CD4-positive, CD25-positive, alpha-beta regulatory T cell (primary cell): ENCODE data around the gene ARSB. TPM values are rescaled to one million over a fixed set of nuclear protein-coding genes. Genes with fewer than 3 reads are reported as not detected.

ENCODE experiments used
- ATAC-seq, 2 donors: fragments of 150-1000 bp; cut with Tn5 transposase; one replicate each; pipeline ENCODE4 v1.10.0; 2021; ENCODE audit warnings: low read depth in 2 of 2, moderate number of reproducible peaks in 2 of 2, moderate library complexity in 1 of 2
- DNase-seq, 3 donors: peaks; one replicate each; pipeline versions ENCODE4 v3.0.0 to v3.0.0-alpha.2; 2012 to 2022; ENCODE audit warnings: mixed read lengths in 1 of 3
- H3K27ac ChIP-seq: one replicate; pipeline ENCODE4 v1.7.0; 2013; ENCODE audit warnings: mild to moderate bottlenecking, low read length; ENCODE audit not compliant: insufficient read depth, poor library complexity, severe bottlenecking
- H3K27me3 ChIP-seq: one replicate; pipeline ENCODE4 v1.7.0; 2013; ENCODE audit warnings: low read length; ENCODE audit not compliant: control insufficient read depth, insufficient read depth
- H3K36me3 ChIP-seq: one replicate; pipeline ENCODE4 v1.7.0; 2013; ENCODE audit warnings: mild to moderate bottlenecking, low read length, moderate library complexity; ENCODE audit not compliant: control insufficient read depth, insufficient read depth
- H3K4me1 ChIP-seq: 2 replicates; pipeline ENCODE4 v1.7.0; 2013; ENCODE audit warnings: mild to moderate bottlenecking, low read length; ENCODE audit not compliant: insufficient read depth, control insufficient read depth, poor library complexity, severe bottlenecking
- H3K4me3 ChIP-seq: one replicate; pipeline ENCODE4 v1.7.0; 2013; ENCODE audit warnings: low read depth, mild to moderate bottlenecking, low read length, moderate library complexity
- H3K9me3 ChIP-seq, 2 experiments: 1 replicate in 1 of 2; 2 replicates in 1 of 2; pipeline ENCODE4 v1.7.0; 2013; ENCODE audit warnings: low read length in 2 of 2, mild to moderate bottlenecking in 1 of 2, moderate library complexity in 1 of 2; ENCODE audit not compliant: control insufficient read depth in 2 of 2
- H3K27ac Mint-ChIP-seq, 3 donors: one replicate each; pipeline ENCODE4 v1.8.0; 2020 to 2022; ENCODE audit warnings: mild to moderate bottlenecking in 3 of 3, mixed read lengths in 3 of 3, moderate library complexity in 2 of 3
- H3K27me3 Mint-ChIP-seq: one replicate; pipeline ENCODE4 v1.8.0; 2022; ENCODE audit warnings: mild to moderate bottlenecking, mixed read lengths
- H3K36me3 Mint-ChIP-seq: one replicate; pipeline ENCODE4 v1.8.0; 2020; ENCODE audit warnings: mixed read lengths
- H3K4me1 Mint-ChIP-seq, 4 donors: one replicate each; pipeline ENCODE4 v1.8.0; 2020 to 2022; ENCODE audit warnings: mixed read lengths in 4 of 4, mild to moderate bottlenecking in 1 of 4
- H3K4me3 Mint-ChIP-seq, 4 donors: one replicate each; pipeline ENCODE4 v1.8.0; 2020 to 2022; ENCODE audit warnings: mild to moderate bottlenecking in 4 of 4, mixed read lengths in 4 of 4, moderate library complexity in 3 of 4
- H3K9me3 Mint-ChIP-seq, 7 donors: one replicate each; pipeline ENCODE4 v1.8.0; 2020 to 2022; ENCODE audit warnings: mixed read lengths in 7 of 7, mild to moderate bottlenecking in 3 of 7, moderate library complexity in 2 of 7
- polyA plus RNA-seq, 4 donors: library from polyadenylated mRNA; unstranded; fragments of 300-500 nt; fragmentation: Illumina TruSeq; gene quantifications; one replicate each; pipeline ENCODE4 v1.2.3, GENCODE V29; 2021
- total RNA-seq: library from RNA; stranded (reverse); gene quantifications from one replicate; pipeline ENCODE4 v1.2.3, GENCODE V29; 2022

Gene ARSB
- total and polyA plus RNA-seq, 5 donors from 2014 or later, result 3.4 to 6.5 (median 4.4) TPM

DNA sequence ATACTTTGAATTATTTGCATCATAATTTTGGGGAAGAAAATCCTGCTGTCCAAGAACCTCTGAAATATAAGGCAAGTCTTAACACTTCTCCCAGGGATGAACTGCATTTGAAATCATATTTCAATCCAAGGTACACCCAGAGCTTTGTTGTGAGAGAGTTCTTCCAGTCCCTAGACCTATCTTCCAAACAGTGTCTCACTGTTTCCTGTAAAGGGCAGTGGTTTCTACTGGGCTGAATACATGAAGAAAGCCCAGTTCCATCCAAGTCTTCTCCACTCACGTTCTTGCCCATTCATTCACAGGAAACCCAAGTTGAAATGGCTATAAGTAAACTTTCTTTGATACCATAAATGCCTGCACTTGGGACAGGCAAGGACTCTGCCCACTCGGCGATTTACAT lies 228.3 kb downstream of the ARSB start:
- H3K9me3 ChIP-seq, result no peaks in the 10 kb centered on the region
- Mint-ChIP-seq H3K36me3 (no peaks in the 10 kb centered on the region), H3K4me3 (no peak overlapping the region), H3K27me3 (peaks cover 7% of the 10 kb centered on the region), H3K4me1 (no peaks in the 10 kb centered on the region), H3K27ac (no peak overlapping the region), H3K9me3 (peaks cover 0 to 5% (median 0%) of the 10 kb centered on the region in 7 donors)
- no peak overlapping the region for H3K27ac ChIP-seq
- no peak overlapping the region for H3K4me3 ChIP-seq
- no peaks in the 10 kb centered on the region for H3K4me1 ChIP-seq
- no peaks in the 10 kb centered on the region for H3K27me3 ChIP-seq
- DNase-seq (no peak), ATAC-seq (no peak)
- H3K36me3 ChIP-seq, result no peaks in the 10 kb centered on the region

DNA sequence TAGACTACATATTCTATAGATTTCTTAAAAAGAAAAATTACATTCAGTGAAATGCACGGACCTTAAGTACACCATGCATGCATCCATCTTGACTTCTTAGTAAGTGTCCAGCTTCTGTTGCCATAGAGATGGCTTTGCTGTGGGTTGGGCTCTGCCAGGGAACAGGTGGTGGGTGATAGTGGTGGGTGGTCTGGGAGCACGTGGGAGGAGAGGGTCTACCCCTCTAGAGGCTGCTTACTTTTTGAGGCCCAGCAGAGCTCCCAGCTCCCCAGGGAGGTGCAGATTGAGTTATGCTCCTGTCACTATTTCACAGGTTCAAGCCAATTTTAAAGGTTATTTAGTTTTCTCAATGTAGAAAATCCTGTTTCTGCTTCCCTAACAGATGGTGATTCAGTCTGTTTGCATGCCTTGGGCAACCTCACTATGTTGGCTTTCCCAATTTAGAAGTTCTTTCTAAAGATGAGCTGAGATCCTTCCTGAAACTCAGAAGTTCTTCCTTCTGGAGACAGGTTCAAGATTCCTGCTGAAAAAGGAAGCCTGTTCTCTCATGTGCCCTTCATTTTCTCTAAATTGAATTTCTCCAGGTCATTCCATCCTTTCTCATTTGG lies 229.2 kb downstream of the ARSB start:
- no peak for DNase-seq
- H3K4me3 ChIP-seq, result no peak overlapping the region
- ATAC-seq, result no peak
- Mint-ChIP-seq H3K27me3 (peaks cover 7% of the 10 kb centered on the region), H3K27ac (no peak overlapping the region), H3K4me1 (no peaks in the 10 kb centered on the region), H3K4me3 (no peak overlapping the region), H3K9me3 (peaks cover 0 to 4% (median 0%) of the 10 kb centered on the region in 7 donors), H3K36me3 (no peaks in the 10 kb centered on the region)
- H3K27ac ChIP-seq, result no peak overlapping the region
- no peaks in the 10 kb centered on the region for H3K27me3 ChIP-seq
- no peaks in the 10 kb centered on the region for H3K36me3 ChIP-seq
- no peaks in the 10 kb centered on the region for H3K4me1 ChIP-seq
- no peaks in the 10 kb centered on the region for H3K9me3 ChIP-seq

DNA sequence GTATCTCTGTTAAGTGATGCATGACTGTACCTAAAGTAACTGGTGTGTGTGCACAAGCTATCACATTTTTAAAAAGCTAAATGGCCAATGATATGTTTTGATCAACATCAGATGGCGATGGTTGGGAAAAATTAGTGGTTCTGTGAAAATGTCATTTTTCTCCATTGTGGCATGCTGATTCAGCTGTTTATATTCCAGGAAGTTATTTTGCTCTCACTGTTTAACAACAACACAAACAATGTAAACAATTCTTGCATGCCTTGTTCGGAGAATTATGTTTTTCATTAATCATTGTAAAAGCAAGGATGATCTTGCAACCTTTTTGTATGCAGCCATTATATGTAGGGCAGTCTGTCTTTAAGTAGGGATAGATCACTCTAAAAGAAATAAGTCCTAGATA lies 230.5 kb downstream of the ARSB start:
- Mint-ChIP-seq H3K36me3 (no peaks in the 10 kb centered on the region), H3K27ac (no peak overlapping the region), H3K27me3 (peaks cover 7% of the 10 kb centered on the region), H3K4me3 (no peak overlapping the region), H3K9me3 (no peaks in the 10 kb centered on the region), H3K4me1 (no peaks in the 10 kb centered on the region)
- H3K36me3 ChIP-seq, result no peaks in the 10 kb centered on the region
- DNase-seq (no peak), ATAC-seq (no peak)
- H3K27ac ChIP-seq, result no peak overlapping the region
- H3K4me1 ChIP-seq, result no peaks in the 10 kb centered on the region
- no peaks in the 10 kb centered on the region for H3K9me3 ChIP-seq
- H3K4me3 ChIP-seq, result no peak overlapping the region
- no peaks in the 10 kb centered on the region for H3K27me3 ChIP-seq

DNA sequence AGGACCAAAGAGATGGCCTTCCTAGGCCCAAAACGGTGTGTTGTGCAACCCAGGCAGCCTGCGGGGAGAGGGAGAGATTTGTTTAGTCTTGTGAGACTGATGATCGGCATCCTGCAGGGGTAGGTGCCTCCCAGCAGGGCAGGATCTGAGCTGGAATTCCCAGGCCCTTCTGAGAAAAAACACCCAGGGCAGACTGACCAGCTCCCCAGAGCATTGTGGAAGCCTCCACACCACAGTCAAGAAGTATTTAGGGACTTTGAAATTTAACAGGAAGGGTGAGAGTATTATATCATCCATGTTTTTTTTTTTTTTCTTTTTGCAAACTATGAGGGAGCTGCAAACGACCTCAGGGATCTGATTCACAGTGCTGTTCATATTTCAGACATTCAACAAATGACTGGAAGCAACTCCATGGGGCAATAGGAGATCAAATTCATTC lies 232.0 kb downstream of the ARSB start:
- H3K27me3 Mint-ChIP-seq, result peaks cover 10% of the 10 kb centered on the region
- H3K4me3 Mint-ChIP-seq, result no peak overlapping the region
- H3K27ac Mint-ChIP-seq, result no peak overlapping the region
- no peak overlapping the region for H3K27ac ChIP-seq
- DNase-seq, result no peak
- H3K4me3 ChIP-seq, result no peak overlapping the region
- no peaks in the 10 kb centered on the region for H3K36me3 Mint-ChIP-seq
- H3K36me3 ChIP-seq, result no peaks in the 10 kb centered on the region
- no peaks in the 10 kb centered on the region for H3K9me3 ChIP-seq
- H3K4me1 ChIP-seq, result no peaks in the 10 kb centered on the region
- no peaks in the 10 kb centered on the region for H3K4me1 Mint-ChIP-seq
- no peak for ATAC-seq
- no peaks in the 10 kb centered on the region for H3K27me3 ChIP-seq
- no peaks in the 10 kb centered on the region for H3K9me3 Mint-ChIP-seq

DNA sequence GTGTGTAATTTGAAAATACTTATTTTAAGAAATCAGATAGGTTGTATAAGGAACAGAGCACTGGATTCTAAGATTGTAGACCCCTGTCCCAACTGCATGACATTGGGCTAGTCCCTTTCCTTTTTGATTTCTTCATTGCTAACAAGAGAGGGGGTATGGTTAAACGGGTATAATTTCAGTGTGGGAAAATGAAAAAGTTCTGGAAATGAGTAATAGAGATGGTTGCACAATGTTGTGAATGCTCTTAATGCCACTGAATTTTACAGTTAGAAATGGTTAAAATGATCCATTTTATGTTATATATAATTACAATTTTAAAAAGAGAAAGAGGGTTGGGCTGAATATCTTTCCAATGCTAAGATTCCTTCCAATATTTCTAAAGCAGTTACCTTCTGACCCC lies 233.2 kb downstream of the ARSB start:
- DNase-seq, result no peak
- no peak for ATAC-seq
- Mint-ChIP-seq H3K4me1 (no peaks in the 10 kb centered on the region), H3K36me3 (no peaks in the 10 kb centered on the region), H3K27me3 (peaks cover 10% of the 10 kb centered on the region), H3K4me3 (no peak overlapping the region), H3K9me3 (no peaks in the 10 kb centered on the region), H3K27ac (no peak overlapping the region)
- Histone ChIP-seq H3K4me1 (no peaks in the 10 kb centered on the region), H3K36me3 (no peaks in the 10 kb centered on the region), H3K9me3 (no peaks in the 10 kb centered on the region), H3K27me3 (no peaks in the 10 kb centered on the region), H3K4me3 (no peak overlapping the region), H3K27ac (no peak overlapping the region)

DNA sequence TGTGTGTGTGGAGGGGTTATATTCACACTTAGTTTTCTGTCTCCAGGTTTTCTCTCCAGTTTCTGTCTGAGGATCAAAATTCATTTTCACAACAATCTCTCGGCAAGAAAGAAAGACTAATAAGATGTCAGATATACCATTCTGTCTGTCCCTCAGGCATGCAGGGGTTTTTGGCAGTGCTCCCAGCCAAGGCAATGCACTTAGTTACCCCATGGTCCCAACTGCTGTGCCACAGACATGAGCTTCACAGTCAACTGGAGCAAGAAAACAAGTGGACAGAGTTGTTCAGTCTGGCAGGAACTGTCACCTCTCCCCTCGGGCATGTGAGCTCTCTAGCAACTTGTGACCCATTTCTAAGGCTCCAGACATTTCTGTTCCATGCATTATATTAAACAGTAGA lies 234.8 kb downstream of the ARSB start:
- H3K4me3 Mint-ChIP-seq, result no peak overlapping the region
- H3K36me3 ChIP-seq, result no peaks in the 10 kb centered on the region
- H3K4me1 ChIP-seq, result no peaks in the 10 kb centered on the region
- no peak overlapping the region for H3K27ac Mint-ChIP-seq
- no peak overlapping the region for H3K4me3 ChIP-seq
- H3K9me3 ChIP-seq, result no peaks in the 10 kb centered on the region
- peaks cover 17% of the 10 kb centered on the region for H3K27me3 Mint-ChIP-seq
- H3K4me1 Mint-ChIP-seq, result no peaks in the 10 kb centered on the region
- no peaks in the 10 kb centered on the region for H3K9me3 Mint-ChIP-seq
- no peaks in the 10 kb centered on the region for H3K27me3 ChIP-seq
- DNase-seq, result no peak
- ATAC-seq, result no peak
- no peaks in the 10 kb centered on the region for H3K36me3 Mint-ChIP-seq
- H3K27ac ChIP-seq, result no peak overlapping the region

DNA sequence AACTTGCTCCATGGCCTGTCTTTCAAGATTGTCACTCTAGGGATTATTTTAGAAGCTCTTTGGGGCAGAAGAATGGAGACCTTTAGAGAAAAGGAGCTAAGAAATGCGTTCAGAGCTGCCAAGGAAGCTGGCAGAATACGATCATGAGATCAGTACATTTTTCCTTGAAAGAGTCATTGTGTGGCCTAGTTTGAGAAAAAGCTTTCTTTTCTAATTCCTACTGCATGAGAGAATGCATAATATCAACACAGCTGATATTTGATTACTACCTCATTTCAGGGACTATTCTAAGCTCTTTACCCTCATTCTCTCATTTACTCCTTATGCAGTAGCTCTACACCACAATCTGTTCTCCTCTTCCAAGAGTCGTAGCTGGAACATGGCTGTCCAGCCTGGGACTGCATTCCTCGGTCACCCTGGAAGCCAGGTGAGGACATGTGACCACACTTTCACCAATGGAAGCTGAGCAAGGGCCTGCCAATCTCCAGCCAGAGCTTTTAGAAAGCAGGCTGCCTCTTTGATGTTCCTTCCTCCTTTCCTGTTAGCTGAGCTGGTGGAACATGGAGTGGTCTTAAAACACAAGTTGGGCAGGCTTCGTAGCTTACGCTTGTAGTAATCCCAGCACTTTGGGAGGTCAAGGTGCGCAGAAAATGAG lies 237.3 kb downstream of the ARSB start:
- H3K36me3 ChIP-seq, result no peaks in the 10 kb centered on the region
- ATAC-seq (no peak), DNase-seq (no peak)
- no peaks in the 10 kb centered on the region for H3K27me3 ChIP-seq
- no peak overlapping the region for H3K27ac ChIP-seq
- Mint-ChIP-seq H3K9me3 (no peaks in the 10 kb centered on the region), H3K36me3 (no peaks in the 10 kb centered on the region), H3K27ac (no peak overlapping the region), H3K27me3 (peaks cover 22% of the 10 kb centered on the region), H3K4me1 (no peaks in the 10 kb centered on the region), H3K4me3 (no peak overlapping the region)
- H3K9me3 ChIP-seq, result no peaks in the 10 kb centered on the region
- H3K4me3 ChIP-seq, result no peak overlapping the region
- H3K4me1 ChIP-seq, result no peaks in the 10 kb centered on the region

DNA sequence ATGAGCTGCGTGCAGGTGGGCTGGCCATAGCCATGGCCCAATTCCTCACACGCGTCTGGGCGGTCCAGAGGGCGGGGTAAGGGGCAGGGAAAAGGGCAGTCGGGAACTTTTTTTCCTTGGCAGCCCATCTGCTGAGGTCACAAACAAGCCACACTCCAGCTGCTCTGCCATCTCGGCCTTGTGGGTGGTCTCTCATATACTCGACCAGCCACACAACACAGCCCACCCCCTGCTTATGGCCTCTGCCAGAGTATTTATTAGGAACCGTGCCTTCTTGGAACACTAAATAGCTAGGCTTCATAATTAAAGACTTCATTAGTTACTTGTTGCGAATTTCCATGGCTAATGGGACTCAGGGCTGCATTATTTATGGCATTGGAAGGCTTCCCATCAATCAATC lies 238.1 kb downstream of the ARSB start:
- Mint-ChIP-seq H3K27me3 (peaks cover 22% of the 10 kb centered on the region), H3K4me1 (no peaks in the 10 kb centered on the region), H3K27ac (no peak overlapping the region), H3K4me3 (no peak overlapping the region), H3K36me3 (no peaks in the 10 kb centered on the region), H3K9me3 (no peaks in the 10 kb centered on the region)
- Histone ChIP-seq H3K4me1 (no peaks in the 10 kb centered on the region), H3K9me3 (no peaks in the 10 kb centered on the region), H3K4me3 (no peak overlapping the region), H3K36me3 (no peaks in the 10 kb centered on the region), H3K27me3 (no peaks in the 10 kb centered on the region), H3K27ac (no peak overlapping the region)
- ATAC-seq (no peak), DNase-seq (no peak)
